HepG2 (cell line): ENCODE data around the gene TRIM4. TPM values are rescaled to one million over a fixed set of nuclear protein-coding genes. Genes with fewer than 3 reads are reported as not detected.

Experiments
- EEA1 ChIP-seq: sonication (generic); formaldehyde crosslinking; IDR thresholded peaks from 2 replicates; pipeline ENCODE4 v1.5.1; 2020; ENCODE audit warnings: mild to moderate bottlenecking, missing genetic modification reagents, borderline replicate concordance
- GATAD1 ChIP-seq: IDR thresholded peaks from 2 replicates; pipeline ENCODE4 v1.6.1; 2016; ENCODE audit warnings: missing genetic modification reagents, missing compliant biosample characterization
- HDAC6 ChIP-seq: fragments of 200-600 bp; sonication (generic); IDR thresholded peaks from 2 replicates; pipeline ENCODE4 v1.7.0; 2017; ENCODE audit warnings: mild to moderate bottlenecking, antibody characterized with exemption, low read length, low read depth
- MTA1 ChIP-seq: sonication (generic); formaldehyde crosslinking; IDR thresholded peaks from 2 replicates; pipeline ENCODE4 v1.4.0; 2020; ENCODE audit warnings: missing genetic modification reagents, mild to moderate bottlenecking, borderline replicate concordance
- RBM39 ChIP-seq: fragments of 200-400 bp; formaldehyde crosslinking; IDR thresholded peaks from one replicate; pipeline ENCODE4 v1.6.1; 2018; ENCODE audit warnings: antibody characterized with exemption, mild to moderate bottlenecking, low read depth, low read length; ENCODE audit not compliant: poor library complexity, severe bottlenecking
- SMYD3 ChIP-seq: sonication (generic); formaldehyde crosslinking; IDR thresholded peaks from 2 replicates; pipeline ENCODE4 v1.8.1; 2023; ENCODE audit warnings: mild to moderate bottlenecking, missing genetic modification reagents
- ZBTB1 ChIP-seq: sonication (generic); formaldehyde crosslinking; IDR thresholded peaks from 2 replicates; pipeline ENCODE4 v1.4.0; 2020; ENCODE audit warnings: missing genetic modification reagents, borderline replicate concordance
- ZC3H13 ChIP-seq: sonication (generic); formaldehyde crosslinking; IDR thresholded peaks from 2 replicates; pipeline ENCODE4 v1.8.1; 2023; ENCODE audit warnings: mild to moderate bottlenecking, missing genetic modification reagents, moderate library complexity
- ZNF383 ChIP-seq: sonication (generic); formaldehyde crosslinking; IDR thresholded peaks from 2 replicates; pipeline ENCODE4 v1.4.0; 2020; ENCODE audit warnings: missing genetic modification reagents, mild to moderate bottlenecking, borderline replicate concordance
- ZNF570 ChIP-seq: sonication (generic); formaldehyde crosslinking; IDR thresholded peaks from 2 replicates; pipeline ENCODE4 v1.4.0; 2020; ENCODE audit warnings: mild to moderate bottlenecking, missing genetic modification reagents, borderline replicate concordance
- ZNF703 ChIP-seq: sonication (generic); formaldehyde crosslinking; IDR thresholded peaks from 2 replicates; pipeline ENCODE4 v1.5.1; 2020; ENCODE audit warnings: missing genetic modification reagents, mild to moderate bottlenecking, moderate library complexity, borderline replicate concordance
- ZNF713 ChIP-seq: sonication (generic); formaldehyde crosslinking; IDR thresholded peaks from 2 replicates; pipeline ENCODE4 v1.4.0; 2020; ENCODE audit warnings: mild to moderate bottlenecking, missing genetic modification reagents
- ZNF878 ChIP-seq: sonication (generic); formaldehyde crosslinking; IDR thresholded peaks from 2 replicates; pipeline ENCODE4 v1.8.1; 2023; ENCODE audit warnings: mild to moderate bottlenecking, missing genetic modification reagents, moderate library complexity
- polyA plus RNA-seq, 8 experiments: library from polyadenylated mRNA; depleted of rRNA in 3 of 8; stranded (reverse) in 7 of 8; unstranded in 1 of 8; fragments of >200 nt; fragmentation: Illumina TruSeq in 4 of 8; extraction: Trizol in 4 of 8; gene quantifications; 2 replicates each; pipeline versions ENCODE4 v1.2.1 to v1.2.3, GENCODE V29; 2011 to 2016; ENCODE audit warnings: low read depth in 4 of 8, missing spikeins in 1 of 8, mixed read lengths in 1 of 8; ENCODE audit not compliant: insufficient read depth in 1 of 8
- total RNA-seq, 5 experiments: library from RNA; depleted of rRNA; stranded (reverse); fragments of >200 nt; fragmentation: Illumina TruSeq; extraction: Trizol; gene quantifications; 2 replicates each; pipeline ENCODE4 v1.2.3, GENCODE V29; 2016; ENCODE audit warnings: low read depth in 1 of 5
- TF ChIP-seq, protein P1 (sequence below): sonication (generic); formaldehyde crosslinking; IDR thresholded peaks from 2 replicates; pipeline ENCODE4 v1.4.0; 2020; ENCODE audit warnings: missing genetic modification reagents
- TF ChIP-seq, protein P2 (sequence below): sonication (generic); formaldehyde crosslinking; IDR thresholded peaks from 2 replicates; pipeline ENCODE4; 2020; ENCODE audit warnings: missing genetic modification reagents, mild to moderate bottlenecking, borderline replicate concordance
- TF ChIP-seq, protein P3 (sequence below): sonication (generic); formaldehyde crosslinking; IDR thresholded peaks from 2 replicates; pipeline ENCODE4 v1.4.0; 2020; ENCODE audit warnings: missing genetic modification reagents
- TF ChIP-seq, protein P4 (sequence below): sonication (generic); formaldehyde crosslinking; IDR thresholded peaks from 2 replicates; pipeline ENCODE4 v1.8.1; 2023; ENCODE audit warnings: missing genetic modification reagents, inconsistent platforms, borderline replicate concordance
- TF ChIP-seq, protein P5 (sequence below): sonication (generic); formaldehyde crosslinking; IDR thresholded peaks from 2 replicates; pipeline ENCODE4 v1.4.0; 2020; ENCODE audit warnings: mild to moderate bottlenecking, low read depth, missing genetic modification reagents

TRIM4 gene
- total and polyA plus RNA-seq, 2 of the 13 experiments (the other 11 are each of a cell fraction or from before 2014, with no cell fraction given): 17.6 to 21.7 TPM

DNA sequence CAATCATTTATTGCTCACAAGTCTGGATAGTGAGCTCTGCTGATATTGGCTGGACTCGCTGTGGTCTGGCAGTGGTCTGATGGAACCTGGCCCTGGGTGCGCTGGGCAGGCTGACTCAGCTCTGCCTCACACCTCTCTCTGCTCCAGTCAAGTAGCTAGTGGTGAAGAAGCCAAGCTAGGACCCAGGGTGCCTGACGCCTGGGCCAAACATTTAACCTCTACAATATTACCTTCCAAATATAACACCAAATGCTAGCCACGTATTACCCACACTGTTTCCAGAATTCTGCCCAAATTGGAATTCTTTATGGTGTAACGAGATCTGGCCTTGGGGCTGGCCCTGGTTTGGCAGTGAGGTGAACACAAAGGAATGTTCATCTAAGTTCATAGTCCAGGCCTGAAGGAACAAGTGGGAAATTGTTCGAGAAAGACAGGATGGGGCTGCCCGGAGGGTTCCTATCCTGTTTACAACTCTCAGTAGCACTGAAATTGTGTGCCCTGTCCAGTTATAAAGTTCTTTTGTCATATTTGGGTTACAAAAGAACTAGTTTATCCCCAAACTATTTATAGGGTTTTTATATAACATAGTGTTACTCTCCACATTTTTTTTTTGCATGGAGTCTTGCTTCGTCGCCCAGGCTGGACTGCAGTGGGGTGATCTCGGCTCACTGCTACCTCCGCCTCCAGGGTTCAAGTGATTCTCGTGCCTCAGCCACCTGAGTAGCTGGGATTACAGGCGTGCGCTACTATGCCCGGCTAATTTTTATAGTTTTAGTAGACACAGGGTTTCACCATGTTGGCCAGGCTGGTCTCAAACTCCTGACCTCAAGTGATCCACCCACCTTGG lies 58.8 kb downstream of the TRIM4 start (continued):
- TF ChIP-seq, protein P1, sequence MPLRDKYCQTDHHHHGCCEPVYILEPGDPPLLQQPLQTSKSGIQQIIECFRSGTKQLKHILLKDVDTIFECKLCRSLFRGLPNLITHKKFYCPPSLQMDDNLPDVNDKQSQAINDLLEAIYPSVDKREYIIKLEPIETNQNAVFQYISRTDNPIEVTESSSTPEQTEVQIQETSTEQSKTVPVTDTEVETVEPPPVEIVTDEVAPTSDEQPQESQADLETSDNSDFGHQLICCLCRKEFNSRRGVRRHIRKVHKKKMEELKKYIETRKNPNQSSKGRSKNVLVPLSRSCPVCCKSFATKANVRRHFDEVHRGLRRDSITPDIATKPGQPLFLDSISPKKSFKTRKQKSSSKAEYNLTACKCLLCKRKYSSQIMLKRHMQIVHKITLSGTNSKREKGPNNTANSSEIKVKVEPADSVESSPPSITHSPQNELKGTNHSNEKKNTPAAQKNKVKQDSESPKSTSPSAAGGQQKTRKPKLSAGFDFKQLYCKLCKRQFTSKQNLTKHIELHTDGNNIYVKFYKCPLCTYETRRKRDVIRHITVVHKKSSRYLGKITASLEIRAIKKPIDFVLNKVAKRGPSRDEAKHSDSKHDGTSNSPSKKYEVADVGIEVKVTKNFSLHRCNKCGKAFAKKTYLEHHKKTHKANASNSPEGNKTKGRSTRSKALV (CRISPR knock-in tag): 0 out of 2 replicates have a peak, but pooled peaks have one; percentile 63
- TF ChIP-seq EEA1 (CRISPR knock-in tag) (no peak), MTA1 (CRISPR knock-in tag) (no peak), HDAC6 (no peak), ZNF570 (CRISPR knock-in tag) (no peak), ZC3H13 (0 out of 2 replicates have a peak, but pooled peaks have one; percentile 5), GATAD1 (no peak), ZNF878 (CRISPR knock-in tag) (peak; percentile 50; the same call in 1 of the 2 replicates), ZBTB1 (CRISPR knock-in tag) (no peak), ZNF703 (no peak), ZNF713 (CRISPR knock-in tag) (no peak), SMYD3 (CRISPR knock-in tag) (0 out of 2 replicates have a peak, but pooled peaks have one; percentile 47), ZNF383 (CRISPR knock-in tag) (no peak), RBM39 (no peak)
- TF ChIP-seq, protein P2, sequence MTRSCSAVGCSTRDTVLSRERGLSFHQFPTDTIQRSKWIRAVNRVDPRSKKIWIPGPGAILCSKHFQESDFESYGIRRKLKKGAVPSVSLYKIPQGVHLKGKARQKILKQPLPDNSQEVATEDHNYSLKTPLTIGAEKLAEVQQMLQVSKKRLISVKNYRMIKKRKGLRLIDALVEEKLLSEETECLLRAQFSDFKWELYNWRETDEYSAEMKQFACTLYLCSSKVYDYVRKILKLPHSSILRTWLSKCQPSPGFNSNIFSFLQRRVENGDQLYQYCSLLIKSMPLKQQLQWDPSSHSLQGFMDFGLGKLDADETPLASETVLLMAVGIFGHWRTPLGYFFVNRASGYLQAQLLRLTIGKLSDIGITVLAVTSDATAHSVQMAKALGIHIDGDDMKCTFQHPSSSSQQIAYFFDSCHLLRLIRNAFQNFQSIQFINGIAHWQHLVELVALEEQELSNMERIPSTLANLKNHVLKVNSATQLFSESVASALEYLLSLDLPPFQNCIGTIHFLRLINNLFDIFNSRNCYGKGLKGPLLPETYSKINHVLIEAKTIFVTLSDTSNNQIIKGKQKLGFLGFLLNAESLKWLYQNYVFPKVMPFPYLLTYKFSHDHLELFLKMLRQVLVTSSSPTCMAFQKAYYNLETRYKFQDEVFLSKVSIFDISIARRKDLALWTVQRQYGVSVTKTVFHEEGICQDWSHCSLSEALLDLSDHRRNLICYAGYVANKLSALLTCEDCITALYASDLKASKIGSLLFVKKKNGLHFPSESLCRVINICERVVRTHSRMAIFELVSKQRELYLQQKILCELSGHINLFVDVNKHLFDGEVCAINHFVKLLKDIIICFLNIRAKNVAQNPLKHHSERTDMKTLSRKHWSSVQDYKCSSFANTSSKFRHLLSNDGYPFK (CRISPR knock-in tag): no peak; the same call in 1 of the 2 replicates
- TF ChIP-seq, protein P3, sequence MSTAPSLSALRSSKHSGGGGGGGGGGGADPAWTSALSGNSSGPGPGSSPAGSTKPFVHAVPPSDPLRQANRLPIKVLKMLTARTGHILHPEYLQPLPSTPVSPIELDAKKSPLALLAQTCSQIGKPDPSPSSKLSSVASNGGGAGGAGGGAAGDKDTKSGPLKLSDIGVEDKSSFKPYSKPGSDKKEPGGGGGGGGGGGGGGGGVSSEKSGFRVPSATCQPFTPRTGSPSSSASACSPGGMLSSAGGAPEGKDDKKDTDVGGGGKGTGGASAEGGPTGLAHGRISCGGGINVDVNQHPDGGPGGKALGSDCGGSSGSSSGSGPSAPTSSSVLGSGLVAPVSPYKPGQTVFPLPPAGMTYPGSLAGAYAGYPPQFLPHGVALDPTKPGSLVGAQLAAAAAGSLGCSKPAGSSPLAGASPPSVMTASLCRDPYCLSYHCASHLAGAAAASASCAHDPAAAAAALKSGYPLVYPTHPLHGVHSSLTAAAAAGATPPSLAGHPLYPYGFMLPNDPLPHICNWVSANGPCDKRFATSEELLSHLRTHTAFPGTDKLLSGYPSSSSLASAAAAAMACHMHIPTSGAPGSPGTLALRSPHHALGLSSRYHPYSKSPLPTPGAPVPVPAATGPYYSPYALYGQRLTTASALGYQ (CRISPR knock-in tag): no peak
- TF ChIP-seq, protein P4, sequence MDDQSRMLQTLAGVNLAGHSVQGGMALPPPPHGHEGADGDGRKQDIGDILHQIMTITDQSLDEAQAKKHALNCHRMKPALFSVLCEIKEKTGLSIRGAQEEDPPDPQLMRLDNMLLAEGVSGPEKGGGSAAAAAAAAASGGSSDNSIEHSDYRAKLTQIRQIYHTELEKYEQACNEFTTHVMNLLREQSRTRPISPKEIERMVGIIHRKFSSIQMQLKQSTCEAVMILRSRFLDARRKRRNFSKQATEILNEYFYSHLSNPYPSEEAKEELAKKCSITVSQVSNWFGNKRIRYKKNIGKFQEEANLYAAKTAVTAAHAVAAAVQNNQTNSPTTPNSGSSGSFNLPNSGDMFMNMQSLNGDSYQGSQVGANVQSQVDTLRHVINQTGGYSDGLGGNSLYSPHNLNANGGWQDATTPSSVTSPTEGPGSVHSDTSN (CRISPR knock-in tag): no peak
- TF ChIP-seq, protein P5, sequence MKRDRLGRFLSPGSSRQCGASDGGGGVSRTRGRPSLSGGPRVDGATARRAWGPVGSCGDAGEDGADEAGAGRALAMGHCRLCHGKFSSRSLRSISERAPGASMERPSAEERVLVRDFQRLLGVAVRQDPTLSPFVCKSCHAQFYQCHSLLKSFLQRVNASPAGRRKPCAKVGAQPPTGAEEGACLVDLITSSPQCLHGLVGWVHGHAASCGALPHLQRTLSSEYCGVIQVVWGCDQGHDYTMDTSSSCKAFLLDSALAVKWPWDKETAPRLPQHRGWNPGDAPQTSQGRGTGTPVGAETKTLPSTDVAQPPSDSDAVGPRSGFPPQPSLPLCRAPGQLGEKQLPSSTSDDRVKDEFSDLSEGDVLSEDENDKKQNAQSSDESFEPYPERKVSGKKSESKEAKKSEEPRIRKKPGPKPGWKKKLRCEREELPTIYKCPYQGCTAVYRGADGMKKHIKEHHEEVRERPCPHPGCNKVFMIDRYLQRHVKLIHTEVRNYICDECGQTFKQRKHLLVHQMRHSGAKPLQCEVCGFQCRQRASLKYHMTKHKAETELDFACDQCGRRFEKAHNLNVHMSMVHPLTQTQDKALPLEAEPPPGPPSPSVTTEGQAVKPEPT: no peak
